ENCODE data around the gene ZNF396.
A peak's percentile ranks its signal among the peaks of the same experiment; 100 is the strongest.

ZNF396 gene

GRCh38 chr18:35343488-35343935 lies 33.6 kb downstream of the ZNF396 start:
- H3K4me2 ChIP-seq (ENCODE audit: low read depth, low read length, poor library complexity, severe bottlenecking) = peak overlapping the region; percentile 93
- no peaks in the 10 kb centered on the region for H3K9me2 ChIP-seq (replicated peaks; ENCODE audit: insufficient read depth, low read length)
- 0 out of 2 replicates have a peak, but pooled peaks cover 4% of the 10 kb centered on the region for H3F3A ChIP-seq (ENCODE audit: insufficient read depth)
- TF ChIP-seq EZH2phosphoT487 (conservative IDR thresholded peaks at IDR 0.05; ENCODE audit: low read length) (no peak), CTCF (IDR thresholded peaks at IDR 0.05; ENCODE audit: insufficient read depth, low read length, poor library complexity, severe bottlenecking) (no peak)
- peaks cover 24% of the 10 kb centered on the region for H3K36me3 ChIP-seq (ENCODE audit: low read length)
- H4K20me1 ChIP-seq (ENCODE audit: low read depth, low read length) = peaks cover 41% of the 10 kb centered on the region
- H3K4me3 ChIP-seq (ENCODE audit: insufficient read depth, low read length, poor library complexity, severe bottlenecking) = peak overlapping the region; percentile 94
- H3K9ac ChIP-seq (ENCODE audit: low read length) = peak overlapping the region; percentile 95
- H3K27me3 ChIP-seq (ENCODE audit: low read length) = no peaks in the 10 kb centered on the region
- peak overlapping the region; percentile 98 for H2AFZ ChIP-seq (ENCODE audit: low read depth, low read length, severe bottlenecking)
- peaks cover 55% of the 10 kb centered on the region for H3K79me2 ChIP-seq (ENCODE audit: insufficient read depth, low read length)
- H3K27ac ChIP-seq (ENCODE audit: low read depth, low read length) = peak overlapping the region; percentile 83; the same call in 1 of the 2 replicates
- H3K9me3 ChIP-seq (ENCODE audit: insufficient read depth, low read length) = no peaks in the 10 kb centered on the region

- peaks cover 42% of the 10 kb centered on the region for H3K79me2 ChIP-seq (ENCODE audit: insufficient read depth, low read length)
- H3K4me2 ChIP-seq (ENCODE audit: low read depth, low read length, poor library complexity, severe bottlenecking) = no peak overlapping the region
- no peak for TF ChIP-seq EZH2phosphoT487 (conservative IDR thresholded peaks at IDR 0.05; ENCODE audit: low read length)
- no peak for TF ChIP-seq CTCF (IDR thresholded peaks at IDR 0.05; ENCODE audit: insufficient read depth, low read length, poor library complexity, severe bottlenecking)
- peaks cover 85% of the 10 kb centered on the region for H3K36me3 ChIP-seq (ENCODE audit: low read length)
- no peak overlapping the region for H3K9ac ChIP-seq (ENCODE audit: low read length)
- H3K27me3 ChIP-seq (ENCODE audit: low read length) = no peaks in the 10 kb centered on the region
- no peak overlapping the region for H3K27ac ChIP-seq (ENCODE audit: low read depth, low read length)
- H3K4me3 ChIP-seq (ENCODE audit: insufficient read depth, low read length, poor library complexity, severe bottlenecking) = no peak overlapping the region
- H3K9me3 ChIP-seq (ENCODE audit: insufficient read depth, low read length) = no peaks in the 10 kb centered on the region
- peaks cover 46% of the 10 kb centered on the region for H4K20me1 ChIP-seq (ENCODE audit: low read depth, low read length)
- H3K9me2 ChIP-seq (replicated peaks; ENCODE audit: insufficient read depth, low read length) = no peaks in the 10 kb centered on the region
- H3F3A ChIP-seq (ENCODE audit: insufficient read depth) = no peaks in the 10 kb centered on the region; the same call in 1 of the 2 replicates
- no peak overlapping the region for H2AFZ ChIP-seq (ENCODE audit: low read depth, low read length, severe bottlenecking)
These were observed 39.9 kb downstream of the ZNF396 start for GRCh38 chr18:35337286-35337685.

- Histone ChIP-seq H3K27ac (ENCODE audit: low read depth, low read length) (no peak overlapping the region), H3K27me3 (ENCODE audit: low read length) (no peaks in the 10 kb centered on the region), H4K20me1 (ENCODE audit: low read depth, low read length) (peaks cover 34% of the 10 kb centered on the region), H3F3A (ENCODE audit: insufficient read depth) (no peaks in the 10 kb centered on the region; the same call in 1 of the 2 replicates), H3K36me3 (ENCODE audit: low read length) (peaks cover 87% of the 10 kb centered on the region), H3K9me3 (ENCODE audit: insufficient read depth, low read length) (no peaks in the 10 kb centered on the region), H3K79me2 (ENCODE audit: insufficient read depth, low read length) (peaks cover 27% of the 10 kb centered on the region), H3K9me2 (replicated peaks; ENCODE audit: insufficient read depth, low read length) (no peaks in the 10 kb centered on the region), H3K4me2 (ENCODE audit: low read depth, low read length, poor library complexity, severe bottlenecking) (no peak overlapping the region), H3K4me3 (ENCODE audit: insufficient read depth, low read length, poor library complexity, severe bottlenecking) (no peak overlapping the region), H3K9ac (ENCODE audit: low read length) (no peak overlapping the region), H2AFZ (ENCODE audit: low read depth, low read length, severe bottlenecking) (no peak overlapping the region)
- TF ChIP-seq EZH2phosphoT487 (conservative IDR thresholded peaks at IDR 0.05; ENCODE audit: low read length) = no peak
- no peak for TF ChIP-seq CTCF (IDR thresholded peaks at IDR 0.05; ENCODE audit: insufficient read depth, low read length, poor library complexity, severe bottlenecking)
These were observed 41.3 kb downstream of the ZNF396 start for GRCh38 chr18:35335866-35336265.

Measured in SU-DHL-6 (cell line).